Endothelial cell of umbilical vein (primary cell): ENCODE data around the gene BCO2. TPM values are rescaled to one million over a fixed set of nuclear protein-coding genes. Genes with fewer than 3 reads are reported as not detected.

Experiments used
- BruUV-seq: library from RNA; stranded (reverse); fragments of 400-500 nt; replicated peaks from 2 replicates; lab custom pipeline; 2021; lab: Mats Ljungman, UMichigan
- CTCF ChIA-PET: fragments of 300-600, 350-600 bp; sonication (Branson Sonifier 250); formaldehyde crosslinking; loops from one replicate; lab custom pipeline; 2021; ENCODE audit warnings: antibody characterized with exemption, inconsistent platforms; lab: Charles Lee
- POLR2A ChIA-PET: fragments of 300-600, 350-600 bp; sonication (Branson Sonifier 250); formaldehyde crosslinking; loops from one replicate; lab custom pipeline; 2021; ENCODE audit warnings: antibody characterized with exemption, inconsistent platforms; lab: Charles Lee
- DNase-seq: peaks from one replicate; pipeline ENCODE4 v3.0.0-alpha.2; 2011; ENCODE audit warnings: low read depth, low spot score
- FAIRE-seq: peaks from 2 replicates; lab custom pipeline; 2011; peaks lifted over from hg19 to GRCh38; lab: Jason Lieb, UNC
- H2AFZ ChIP-seq: 2 replicates; pipeline ENCODE4 v1.6.0; 2012; ENCODE audit warnings: low read depth, low read length, control low read depth, inconsistent platforms
- H3K27ac ChIP-seq: 2 replicates; pipeline ENCODE4 v1.5.1; 2011; ENCODE audit warnings: low read depth, mild to moderate bottlenecking, control low read depth, low read length, moderate library complexity; ENCODE audit not compliant: insufficient read depth
- H3K27me3 ChIP-seq, 2 experiments: 2 replicates each; pipeline versions ENCODE4 v1.6.0 to v1.6.1; 2011; ENCODE audit warnings: low read length in 2 of 2, mixed read lengths in 1 of 2; ENCODE audit not compliant: control insufficient read depth in 2 of 2, insufficient read depth in 2 of 2
- H3K36me3 ChIP-seq, 2 experiments: 2 replicates in 1 of 2; 3 replicates in 1 of 2; pipeline ENCODE4 v1.5.1; 2011; ENCODE audit warnings: low read length in 2 of 2, mild to moderate bottlenecking in 1 of 2, moderate library complexity in 1 of 2; ENCODE audit not compliant: control insufficient read depth in 2 of 2, insufficient read depth in 2 of 2; ENCODE audit errors: extremely low read depth in 1 of 2
- H3K4me1 ChIP-seq: 3 replicates; pipeline ENCODE4 v1.5.1; 2011; ENCODE audit warnings: mild to moderate bottlenecking, low read length; ENCODE audit not compliant: control insufficient read depth, insufficient read depth; ENCODE audit errors: extremely low read depth
- H3K4me2 ChIP-seq: 2 replicates; pipeline ENCODE4 v1.6.1; 2011; ENCODE audit warnings: low read length, control low read depth, mixed read lengths; ENCODE audit not compliant: insufficient read depth
- H3K4me3 ChIP-seq, 3 experiments: fragments of 200-600 bp in 1 of 3; sonication (generic), shearing (Covaris generic) in 1 of 3; replicated peaks in 1 of 3; 2 replicates each; pipeline ENCODE4 v1.5.1; 2011 to 2016; ENCODE audit warnings: control low read depth in 3 of 3, low read length in 3 of 3, mild to moderate bottlenecking in 2 of 3, inconsistent platforms in 1 of 3, low read depth in 1 of 3, moderate library complexity in 1 of 3; ENCODE audit not compliant: insufficient read depth in 1 of 3
- H3K79me2 ChIP-seq: 2 replicates; pipeline ENCODE4 v1.6.0; 2012; ENCODE audit warnings: low read length, inconsistent platforms; ENCODE audit not compliant: control insufficient read depth, insufficient read depth
- H3K9ac ChIP-seq: replicated peaks from 2 replicates; pipeline ENCODE3; 2011; ENCODE audit warnings: low read length, control low read depth; ENCODE audit not compliant: insufficient read depth; ENCODE audit errors: extremely low read depth
- H3K9me1 ChIP-seq: replicated peaks from 3 replicates; pipeline ENCODE4 v1.6.0; 2011; ENCODE audit warnings: mild to moderate bottlenecking, low read length; ENCODE audit not compliant: control insufficient read depth, insufficient read depth; ENCODE audit errors: extremely low read depth
- H3K9me3 ChIP-seq: replicated peaks from 2 replicates; pipeline ENCODE4 v1.5.1; 2012; ENCODE audit warnings: low read length, inconsistent platforms; ENCODE audit not compliant: control insufficient read depth, insufficient read depth
- H4K20me1 ChIP-seq: replicated peaks from 2 replicates; pipeline ENCODE3; 2011; ENCODE audit warnings: mild to moderate bottlenecking, low read length; ENCODE audit not compliant: control insufficient read depth, insufficient read depth; ENCODE audit errors: extremely low read depth
- EZH2 ChIP-seq: IDR thresholded peaks from 2 replicates; pipeline ENCODE4 v1.6.1; 2012; ENCODE audit warnings: borderline replicate concordance, low read depth, mild to moderate bottlenecking, moderate library complexity, low read length, inconsistent platforms; ENCODE audit not compliant: severe bottlenecking
- FOS ChIP-seq: IDR thresholded peaks from 2 replicates; pipeline ENCODE4 v1.6.1; 2011; ENCODE audit warnings: mild to moderate bottlenecking, low read length, moderate library complexity, borderline replicate concordance; ENCODE audit not compliant: insufficient read depth
- GATA2 ChIP-seq: IDR thresholded peaks from 2 replicates; pipeline ENCODE4 v1.7.0; 2011; ENCODE audit warnings: low read depth, mild to moderate bottlenecking, moderate library complexity, mixed read lengths, low read length; ENCODE audit not compliant: insufficient read length, insufficient read depth
- JUN ChIP-seq: IDR thresholded peaks from 2 replicates; pipeline ENCODE4 v1.6.1; 2011; ENCODE audit warnings: borderline replicate concordance, low read depth; ENCODE audit not compliant: insufficient read length, insufficient read depth
- MYC ChIP-seq: IDR thresholded peaks from one replicate; pipeline ENCODE4 v1.6.1; 2011; ENCODE audit warnings: mild to moderate bottlenecking, low read depth, low read length
- POLR2A ChIP-seq: IDR thresholded peaks from 2 replicates; pipeline ENCODE4 v1.6.1; 2012; ENCODE audit warnings: low read depth, mild to moderate bottlenecking, control low read depth, low read length
- POLR2AphosphoS5 ChIP-seq: IDR thresholded peaks from 2 replicates; pipeline ENCODE4 v1.6.1; 2012; ENCODE audit warnings: low read depth, mild to moderate bottlenecking, control low read depth, low read length, moderate library complexity; ENCODE audit not compliant: insufficient read depth
- dilution Hi-C: fragments of 300-500 bp; cut with MboI; formaldehyde crosslinking; loops from one replicate; pipeline ENCODE4 v1.15.0; 2019; ENCODE audit warnings: low sequenced_read_pairs; ENCODE audit not compliant: extremely low pct_ligation_motif_present
- intact Hi-C: fragments of 100-400 bp; cut with micrococcal nuclease; formaldehyde crosslinking; loops from one replicate; pipeline ENCODE4 v1.10.0; 2022
- polyA plus RNA-seq, 4 experiments: library from polyadenylated mRNA; depleted of rRNA in 3 of 4; stranded (reverse) in 3 of 4; unstranded in 1 of 4; fragments of >200 nt; gene quantifications; 2 replicates each; pipeline versions ENCODE4 v1.2.1 to v1.2.3, GENCODE V29; 2011 to 2012; ENCODE audit warnings: missing spikeins in 1 of 4
- total RNA-seq: library from RNA; stranded (reverse); gene quantifications from 2 replicates; pipeline ENCODE4 v1.2.3, GENCODE V29; 2021
- TF ChIP-seq, protein P1 (sequence below): IDR thresholded peaks from 2 replicates; pipeline ENCODE4 v1.6.1; 2011; ENCODE audit not compliant: insufficient read depth, insufficient read length
- TF ChIP-seq, protein P2 (sequence below), 2 donors: IDR thresholded peaks; 1 replicate in 1 of 2; 2 replicates in 1 of 2; pipeline ENCODE4 v1.5.1; 2011; ENCODE audit warnings: low read length in 2 of 2, mild to moderate bottlenecking in 2 of 2, moderate library complexity in 2 of 2, control low read depth in 1 of 2, inconsistent platforms in 1 of 2, low read depth in 1 of 2; ENCODE audit not compliant: insufficient read depth in 1 of 2; ENCODE audit errors: extremely low read depth in 1 of 2

BCO2 gene
- total and polyA plus RNA-seq, 2 donors (not counting 3 experiments of a cell fraction or from before 2014, with no cell fraction given), result 0.58 to 1.9 TPM

DNA sequence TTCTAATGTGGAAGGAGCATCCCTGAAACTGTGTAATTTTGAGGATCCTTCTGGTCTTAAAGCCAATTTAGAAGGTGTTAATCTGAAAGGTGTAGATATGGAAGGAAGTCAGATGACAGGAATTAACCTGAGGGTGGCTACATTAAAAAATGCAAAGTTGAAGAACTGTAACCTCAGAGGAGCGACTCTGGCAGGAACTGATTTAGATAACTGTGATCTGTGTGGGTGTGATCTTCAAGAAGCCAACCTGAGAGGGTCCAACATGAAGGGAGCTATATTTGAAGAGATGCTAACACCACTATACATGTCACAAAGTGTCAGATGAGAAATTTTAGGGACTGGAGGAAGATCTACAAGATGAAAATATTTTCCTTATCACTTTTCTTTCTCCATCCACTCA is 7.6 kb downstream of the BCO2 start:
- no peaks in the 10 kb centered on the region for H3K36me3 ChIP-seq
- intact Hi-C loops (no loop called here), dilution Hi-C loops (no loop called here)
- TF ChIP-seq GATA2, result no peak
- no peak for TF ChIP-seq POLR2AphosphoS5
- TF ChIP-seq, protein P1, sequence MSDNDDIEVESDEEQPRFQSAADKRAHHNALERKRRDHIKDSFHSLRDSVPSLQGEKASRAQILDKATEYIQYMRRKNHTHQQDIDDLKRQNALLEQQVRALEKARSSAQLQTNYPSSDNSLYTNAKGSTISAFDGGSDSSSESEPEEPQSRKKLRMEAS, result no peak
- no peak for TF ChIP-seq EZH2
- no peak for TF ChIP-seq JUN
- no peak for TF ChIP-seq FOS
- no peak for TF ChIP-seq MYC
- TF ChIP-seq, protein P2, sequence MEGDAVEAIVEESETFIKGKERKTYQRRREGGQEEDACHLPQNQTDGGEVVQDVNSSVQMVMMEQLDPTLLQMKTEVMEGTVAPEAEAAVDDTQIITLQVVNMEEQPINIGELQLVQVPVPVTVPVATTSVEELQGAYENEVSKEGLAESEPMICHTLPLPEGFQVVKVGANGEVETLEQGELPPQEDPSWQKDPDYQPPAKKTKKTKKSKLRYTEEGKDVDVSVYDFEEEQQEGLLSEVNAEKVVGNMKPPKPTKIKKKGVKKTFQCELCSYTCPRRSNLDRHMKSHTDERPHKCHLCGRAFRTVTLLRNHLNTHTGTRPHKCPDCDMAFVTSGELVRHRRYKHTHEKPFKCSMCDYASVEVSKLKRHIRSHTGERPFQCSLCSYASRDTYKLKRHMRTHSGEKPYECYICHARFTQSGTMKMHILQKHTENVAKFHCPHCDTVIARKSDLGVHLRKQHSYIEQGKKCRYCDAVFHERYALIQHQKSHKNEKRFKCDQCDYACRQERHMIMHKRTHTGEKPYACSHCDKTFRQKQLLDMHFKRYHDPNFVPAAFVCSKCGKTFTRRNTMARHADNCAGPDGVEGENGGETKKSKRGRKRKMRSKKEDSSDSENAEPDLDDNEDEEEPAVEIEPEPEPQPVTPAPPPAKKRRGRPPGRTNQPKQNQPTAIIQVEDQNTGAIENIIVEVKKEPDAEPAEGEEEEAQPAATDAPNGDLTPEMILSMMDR (IDR thresholded peaks at IDR 0.05; ENCODE audit: extremely low read depth in 1 of 2, insufficient read depth in 1 of 2, low read depth in 1 of 2, low read length in 2 of 2), result no peak
- no peak for TF ChIP-seq POLR2A
- H3K9me3 ChIP-seq, result no peaks in the 10 kb centered on the region
- no peaks in the 10 kb centered on the region for H3K4me1 ChIP-seq
- no peaks in the 10 kb centered on the region for H3K79me2 ChIP-seq
- DNase-seq (no peak), FAIRE-seq (no peak)
- no peak overlapping the region for H3K4me3 ChIP-seq
- H3K4me2 ChIP-seq, result no peak overlapping the region
- H3K27ac ChIP-seq, result no peak overlapping the region
- H3K9me1 ChIP-seq, result no peaks in the 10 kb centered on the region
- H2AFZ ChIP-seq, result no peak overlapping the region
- H4K20me1 ChIP-seq, result no peaks in the 10 kb centered on the region
- BruUV-seq, result no TSS peak
- H3K27me3 ChIP-seq, result peaks cover 4 to 6% of the 10 kb centered on the region in 2 experiments
- H3K9ac ChIP-seq, result no peak overlapping the region
- POLR2A ChIA-PET, result no interaction called here
- CTCF ChIA-PET, result no interaction called here
